ENCODE results near the gene DLGAP1. TPM values are rescaled to one million over a fixed set of nuclear protein-coding genes. Genes with fewer than 3 reads are reported as not detected.

Gene DLGAP1
- polyA plus RNA-seq, 1 donor from 2014 or later = 4.5 TPM

- no peak for TF ChIP-seq TAF1 (IDR thresholded peaks at IDR 0.05; ENCODE audit: low read depth)
- TF ChIP-seq REST (IDR thresholded peaks at IDR 0.05; ENCODE audit: borderline replicate concordance) = no peak
- TF ChIP-seq RAD21 (conservative IDR thresholded peaks at IDR 0.05) = no peak
- no peak for TF ChIP-seq EZH2 (IDR thresholded peaks at IDR 0.05; ENCODE audit: borderline replicate concordance, insufficient read depth, low read length, poor library complexity, severe bottlenecking)
- no peak for TF ChIP-seq CTCF (IDR thresholded peaks at IDR 0.05; ENCODE audit: poor library complexity, severe bottlenecking)
- no peak for TF ChIP-seq SMC3 (conservative IDR thresholded peaks at IDR 0.05; ENCODE audit: poor library complexity)
- no peak for TF ChIP-seq MXI1 (conservative IDR thresholded peaks at IDR 0.05; ENCODE audit: poor library complexity, severe bottlenecking)
- no peak for TF ChIP-seq POLR2AphosphoS5 (IDR thresholded peaks at IDR 0.05)
- TF ChIP-seq EP300 (conservative IDR thresholded peaks at IDR 0.05; ENCODE audit: poor library complexity, severe bottlenecking) = no peak
- H3K27me3 ChIP-seq (ENCODE audit: insufficient read depth, low read depth, low read length) = no peaks in the 10 kb centered on the region
- no peak overlapping the region for H3K9ac ChIP-seq (ENCODE audit: low read length)
- no peaks in the 10 kb centered on the region for H3K9me2 ChIP-seq (ENCODE audit: insufficient read depth, low read length)
- H3K4me2 ChIP-seq (ENCODE audit: low read length) = no peak overlapping the region
- H2AFZ ChIP-seq (ENCODE audit: low read depth, low read length) = no peak overlapping the region
- no peaks in the 10 kb centered on the region for H3K79me2 ChIP-seq (replicated peaks; ENCODE audit: insufficient read depth, low read length)
- no peaks in the 10 kb centered on the region for H3K9me3 ChIP-seq (ENCODE audit: low read length)
- no peak overlapping the region for H3K27ac ChIP-seq (ENCODE audit: low read length)
- no peak overlapping the region for H3K4me3 ChIP-seq (ENCODE audit: low read length)
- H3F3A ChIP-seq (ENCODE audit: insufficient read depth, low read length, poor library complexity, severe bottlenecking) = no peaks in the 10 kb centered on the region
- no peaks in the 10 kb centered on the region for H3K36me3 ChIP-seq (ENCODE audit: insufficient read depth, low read length)
- H4K20me1 ChIP-seq (ENCODE audit: insufficient read depth) = no peaks in the 10 kb centered on the region
Measured at GRCh38 chr18:4020026-4020425, 435.1 kb downstream of the DLGAP1 start.

- no peaks in the 10 kb centered on the region for H3K9me3 ChIP-seq (ENCODE audit: low read length)
- TF ChIP-seq SMC3 (conservative IDR thresholded peaks at IDR 0.05; ENCODE audit: poor library complexity) = no peak
- H3K27ac ChIP-seq (ENCODE audit: low read length) = no peak overlapping the region
- H2AFZ ChIP-seq (ENCODE audit: low read depth, low read length) = no peak overlapping the region
- H3F3A ChIP-seq (ENCODE audit: insufficient read depth, low read length, poor library complexity, severe bottlenecking) = no peaks in the 10 kb centered on the region
- H3K79me2 ChIP-seq (replicated peaks; ENCODE audit: insufficient read depth, low read length) = no peaks in the 10 kb centered on the region
- no peaks in the 10 kb centered on the region for H3K27me3 ChIP-seq (ENCODE audit: insufficient read depth, low read depth, low read length)
- H3K9ac ChIP-seq (ENCODE audit: low read length) = no peak overlapping the region
- H4K20me1 ChIP-seq (ENCODE audit: insufficient read depth) = no peaks in the 10 kb centered on the region
- no peak overlapping the region for H3K4me3 ChIP-seq (ENCODE audit: low read length)
- no peaks in the 10 kb centered on the region for H3K36me3 ChIP-seq (ENCODE audit: insufficient read depth, low read length)
- no peak overlapping the region for H3K4me2 ChIP-seq (ENCODE audit: low read length)
- no peaks in the 10 kb centered on the region for H3K9me2 ChIP-seq (ENCODE audit: insufficient read depth, low read length)
Measured at GRCh38 chr18:4017480-4017879, 437.6 kb downstream of the DLGAP1 start.

All from neural cell (in vitro differentiated cells).